Ishikawa (cell line): ENCODE results near the gene OR2V1.

Source experiments
- CEBPB ChIP-seq: IDR thresholded peaks from 2 replicates; pipeline ENCODE4 v1.6.1; 2012
- CREB1 ChIP-seq: IDR thresholded peaks from 2 replicates; pipeline ENCODE4 v1.6.1; 2012; ENCODE audit warnings: low read depth
- EP300 ChIP-seq: IDR thresholded peaks from 2 replicates; pipeline ENCODE4 v1.6.1; 2012; ENCODE audit warnings: borderline replicate concordance
- FOXM1 ChIP-seq: IDR thresholded peaks from 2 replicates; pipeline ENCODE4 v1.6.1; 2012; ENCODE audit warnings: low read depth, borderline replicate concordance
- NFIC ChIP-seq: IDR thresholded peaks from 2 replicates; pipeline ENCODE4 v1.6.1; 2012
- RAD21 ChIP-seq: IDR thresholded peaks from 2 replicates; pipeline ENCODE4 v1.6.1; 2012; ENCODE audit warnings: low read depth
- TAF1 ChIP-seq: IDR thresholded peaks from 2 replicates; pipeline ENCODE4 v1.6.1; 2012; ENCODE audit warnings: low read depth, mild to moderate bottlenecking
- TCF12 ChIP-seq: IDR thresholded peaks from 2 replicates; pipeline ENCODE4 v1.6.1; 2012; ENCODE audit warnings: low read depth
- TEAD4 ChIP-seq: IDR thresholded peaks from 2 replicates; pipeline ENCODE4 v1.6.1; 2012
- YY1 ChIP-seq: IDR thresholded peaks from 2 replicates; pipeline ENCODE4 v1.6.1; 2012; ENCODE audit warnings: low read depth
- ZBTB7A ChIP-seq: IDR thresholded peaks from 2 replicates; pipeline ENCODE4 v1.6.1; 2012; ENCODE audit warnings: low read depth
- TF ChIP-seq, protein P1 (sequence below): IDR thresholded peaks from 2 replicates; pipeline ENCODE4 v1.6.1; 2012
- TF ChIP-seq, protein P2 (sequence below): IDR thresholded peaks from 2 replicates; pipeline ENCODE4 v1.6.1; 2012; ENCODE audit warnings: low read depth, mild to moderate bottlenecking
- TF ChIP-seq, protein P3 (sequence below): IDR thresholded peaks from 2 replicates; pipeline ENCODE4 v1.6.1; 2012

DNA sequence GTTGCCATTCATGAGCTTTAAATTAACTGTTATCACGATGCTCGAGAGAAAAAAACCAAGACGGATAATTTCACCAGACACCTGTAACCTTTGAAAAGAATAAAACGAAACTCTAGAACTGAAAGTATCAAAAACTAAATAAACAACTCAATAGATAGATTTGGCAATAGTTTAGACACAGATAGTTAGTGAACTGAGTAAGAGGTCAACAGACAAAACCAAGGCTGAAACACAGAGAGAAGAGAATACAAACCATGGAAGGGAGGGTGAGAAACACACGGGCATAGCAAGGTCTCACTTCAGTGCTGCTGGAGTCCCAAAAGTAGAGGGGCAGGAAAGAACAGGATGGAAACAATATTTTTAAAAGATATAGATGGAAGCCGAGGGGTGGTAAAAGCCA lies 3.3 kb upstream of the OR2V1 start:
- TF ChIP-seq, protein P1, sequence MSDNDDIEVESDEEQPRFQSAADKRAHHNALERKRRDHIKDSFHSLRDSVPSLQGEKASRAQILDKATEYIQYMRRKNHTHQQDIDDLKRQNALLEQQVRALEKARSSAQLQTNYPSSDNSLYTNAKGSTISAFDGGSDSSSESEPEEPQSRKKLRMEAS, result no peak
- TF ChIP-seq, protein P2, sequence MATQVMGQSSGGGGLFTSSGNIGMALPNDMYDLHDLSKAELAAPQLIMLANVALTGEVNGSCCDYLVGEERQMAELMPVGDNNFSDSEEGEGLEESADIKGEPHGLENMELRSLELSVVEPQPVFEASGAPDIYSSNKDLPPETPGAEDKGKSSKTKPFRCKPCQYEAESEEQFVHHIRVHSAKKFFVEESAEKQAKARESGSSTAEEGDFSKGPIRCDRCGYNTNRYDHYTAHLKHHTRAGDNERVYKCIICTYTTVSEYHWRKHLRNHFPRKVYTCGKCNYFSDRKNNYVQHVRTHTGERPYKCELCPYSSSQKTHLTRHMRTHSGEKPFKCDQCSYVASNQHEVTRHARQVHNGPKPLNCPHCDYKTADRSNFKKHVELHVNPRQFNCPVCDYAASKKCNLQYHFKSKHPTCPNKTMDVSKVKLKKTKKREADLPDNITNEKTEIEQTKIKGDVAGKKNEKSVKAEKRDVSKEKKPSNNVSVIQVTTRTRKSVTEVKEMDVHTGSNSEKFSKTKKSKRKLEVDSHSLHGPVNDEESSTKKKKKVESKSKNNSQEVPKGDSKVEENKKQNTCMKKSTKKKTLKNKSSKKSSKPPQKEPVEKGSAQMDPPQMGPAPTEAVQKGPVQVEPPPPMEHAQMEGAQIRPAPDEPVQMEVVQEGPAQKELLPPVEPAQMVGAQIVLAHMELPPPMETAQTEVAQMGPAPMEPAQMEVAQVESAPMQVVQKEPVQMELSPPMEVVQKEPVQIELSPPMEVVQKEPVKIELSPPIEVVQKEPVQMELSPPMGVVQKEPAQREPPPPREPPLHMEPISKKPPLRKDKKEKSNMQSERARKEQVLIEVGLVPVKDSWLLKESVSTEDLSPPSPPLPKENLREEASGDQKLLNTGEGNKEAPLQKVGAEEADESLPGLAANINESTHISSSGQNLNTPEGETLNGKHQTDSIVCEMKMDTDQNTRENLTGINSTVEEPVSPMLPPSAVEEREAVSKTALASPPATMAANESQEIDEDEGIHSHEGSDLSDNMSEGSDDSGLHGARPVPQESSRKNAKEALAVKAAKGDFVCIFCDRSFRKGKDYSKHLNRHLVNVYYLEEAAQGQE, result no peak
- TF ChIP-seq RAD21 (no peak), EP300 (no peak), TCF12 (no peak), NFIC (no peak), TEAD4 (no peak), CREB1 (no peak), YY1 (no peak), TAF1 (no peak), FOXM1 (no peak), CEBPB (no peak), ZBTB7A (no peak)
- TF ChIP-seq, protein P3, sequence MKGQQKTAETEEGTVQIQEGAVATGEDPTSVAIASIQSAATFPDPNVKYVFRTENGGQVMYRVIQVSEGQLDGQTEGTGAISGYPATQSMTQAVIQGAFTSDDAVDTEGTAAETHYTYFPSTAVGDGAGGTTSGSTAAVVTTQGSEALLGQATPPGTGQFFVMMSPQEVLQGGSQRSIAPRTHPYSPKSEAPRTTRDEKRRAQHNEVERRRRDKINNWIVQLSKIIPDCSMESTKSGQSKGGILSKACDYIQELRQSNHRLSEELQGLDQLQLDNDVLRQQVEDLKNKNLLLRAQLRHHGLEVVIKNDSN, result no peak
